GM12891 (cell line): ENCODE results near the gene KRTAP1-5.
"Not testable (repeated sequence)": the region's sequence is repeated elsewhere in the genome, so short reads cannot be mapped to it uniquely, and the experiment has no call there.

Experiments
- PAX5 ChIP-seq: IDR thresholded peaks from 2 replicates; pipeline ENCODE4 v1.6.1; 2011; ENCODE audit warnings: low read length, moderate library complexity, mild to moderate bottlenecking; ENCODE audit not compliant: insufficient read depth, severe bottlenecking
- POLR2A ChIP-seq: IDR thresholded peaks from 2 replicates; pipeline ENCODE4 v1.6.1; 2011; ENCODE audit warnings: low read depth, low read length, control low read depth
- POLR2AphosphoS5 ChIP-seq: IDR thresholded peaks from 2 replicates; pipeline ENCODE4 v1.6.1; 2011; ENCODE audit warnings: low read depth, low read length, control low read depth
- TAF1 ChIP-seq: IDR thresholded peaks from 2 replicates; pipeline ENCODE4 v1.6.1; 2011; ENCODE audit warnings: low read depth, low read length, control low read depth

DNA sequence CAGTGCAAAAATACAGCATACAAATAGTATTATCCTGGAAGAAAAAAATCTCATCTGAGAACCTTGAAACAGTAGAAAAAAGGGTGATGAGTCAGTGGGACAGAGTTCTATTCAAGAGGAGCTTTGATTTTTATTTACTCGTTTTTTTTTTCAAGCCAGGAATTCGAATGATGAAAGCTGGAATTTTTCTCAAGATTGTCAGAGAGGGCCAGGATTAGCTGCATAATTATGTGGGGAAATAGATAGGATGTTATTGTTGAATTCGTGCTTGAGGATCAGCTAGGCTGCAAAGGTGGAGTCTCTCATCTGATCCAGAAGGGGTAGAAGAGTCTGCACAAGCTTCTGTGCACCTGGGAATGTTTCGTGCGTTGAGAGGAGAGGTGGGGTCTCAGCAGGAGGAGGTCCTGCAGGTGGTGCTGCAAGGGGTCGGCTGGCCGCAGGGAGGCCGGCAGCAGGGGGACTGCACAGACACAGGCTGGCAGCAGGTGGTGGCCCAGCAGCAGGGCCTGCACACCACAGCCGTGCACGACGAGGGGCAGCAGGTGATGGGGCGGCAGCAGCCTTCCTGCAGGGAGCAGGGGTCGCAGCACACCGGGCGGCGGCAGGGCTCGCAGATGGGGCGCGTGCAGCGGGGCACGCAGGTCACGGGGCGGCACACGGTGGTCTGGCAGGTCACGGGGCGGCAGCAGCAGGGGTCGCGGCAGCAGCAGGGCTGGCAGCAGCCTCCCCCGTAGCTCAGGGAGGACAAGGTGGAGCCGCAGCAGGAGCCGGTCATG, 32.5 kb upstream of the KRTAP1-5 start:
- not testable (repeated sequence) for TF ChIP-seq POLR2A, TAF1, POLR2AphosphoS5, PAX5
